Right lung (tissue), 5 donors: ENCODE results near the gene ARRDC5. TPM values are rescaled to one million over a fixed set of nuclear protein-coding genes. Genes with fewer than 3 reads are reported as not detected.
A peak's percentile ranks its signal among the peaks of the same experiment; 100 is the strongest.
"Not testable (repeated sequence)": the region's sequence is repeated elsewhere in the genome, so short reads cannot be mapped to it uniquely, and the experiment has no call there.

Experiments
- DNase-seq, 2 donors: peaks; one replicate each; pipeline ENCODE4 v3.0.0-alpha.2; 2013
- polyA plus RNA-seq, 5 donors: library from polyadenylated mRNA; unstranded; fragments of 120-200 nt; gene quantifications; one replicate each; pipeline versions ENCODE4 v1.2.1 to v1.2.3, GENCODE V29; 2013; ENCODE audit warnings: inconsistent platforms in 1 of 5, low replicate concordance in 1 of 5; ENCODE audit not compliant: insufficient read length in 5 of 5, insufficient read depth in 1 of 5

ARRDC5 gene
- polyA plus RNA-seq, 5 donors: 0.06 to 0.18 (median 0.12) TPM; not detected in 2

DNA sequence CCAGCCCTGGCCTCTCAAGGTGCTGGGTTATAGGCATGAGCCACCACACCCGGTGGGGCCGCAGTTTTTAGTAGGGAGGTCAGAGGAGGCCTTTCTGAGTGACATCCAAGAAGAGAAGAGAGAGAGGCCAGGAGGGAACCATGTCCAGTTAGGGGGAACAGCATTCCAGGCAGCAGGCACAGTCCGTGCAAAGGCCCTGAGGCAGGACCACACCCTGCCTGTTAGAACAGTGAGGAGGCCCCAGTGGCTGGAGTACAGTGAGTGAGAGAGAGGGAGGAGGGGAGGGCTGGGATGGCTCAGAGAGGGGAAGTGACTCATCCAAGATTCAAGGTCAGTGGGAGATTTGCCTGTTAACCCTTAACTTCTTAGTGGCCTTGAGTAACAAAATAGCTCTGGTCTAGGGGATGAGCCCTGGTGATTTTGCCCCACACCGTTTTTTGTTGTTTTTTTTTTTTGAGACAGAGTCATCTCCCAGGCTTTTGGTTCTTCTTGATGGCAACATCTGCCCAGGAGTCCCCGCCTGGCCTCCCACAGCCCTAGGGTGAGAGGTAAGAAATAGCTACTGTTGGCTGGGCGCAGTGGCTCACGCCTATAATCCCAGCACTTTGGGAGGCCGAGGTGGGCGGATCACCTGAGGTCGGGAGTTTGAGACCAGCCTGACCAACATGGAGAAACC, 32.5 kb downstream of the ARRDC5 start:
- DNase-seq: no peak

DNA sequence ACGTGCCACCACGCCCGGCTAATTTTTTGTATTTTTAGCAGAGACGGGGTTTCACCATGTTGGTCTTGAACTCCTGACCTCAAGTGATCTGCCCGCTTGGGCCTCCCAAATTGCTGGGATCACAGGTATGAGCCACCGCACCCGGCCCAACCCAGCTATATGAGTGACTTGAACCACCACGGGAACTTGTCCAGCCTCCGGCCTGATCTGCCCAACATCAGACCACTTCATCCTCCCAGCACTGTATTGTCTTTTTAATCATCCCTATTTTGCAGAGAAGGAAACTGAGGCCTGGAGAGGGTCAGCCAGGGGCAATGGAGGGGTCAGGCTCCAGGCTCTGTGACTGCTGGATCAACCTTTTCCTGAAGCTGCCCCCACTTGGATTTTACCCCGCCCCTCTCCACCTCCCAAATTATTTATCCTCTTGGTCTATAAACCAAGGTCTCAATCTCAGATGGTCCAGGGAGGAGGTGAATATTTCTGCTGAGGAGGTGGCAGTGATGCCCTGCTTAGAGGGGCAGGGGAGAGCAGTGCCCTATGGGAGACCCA, 34.3 kb downstream of the ARRDC5 start:
- DNase-seq: no peak

DNA sequence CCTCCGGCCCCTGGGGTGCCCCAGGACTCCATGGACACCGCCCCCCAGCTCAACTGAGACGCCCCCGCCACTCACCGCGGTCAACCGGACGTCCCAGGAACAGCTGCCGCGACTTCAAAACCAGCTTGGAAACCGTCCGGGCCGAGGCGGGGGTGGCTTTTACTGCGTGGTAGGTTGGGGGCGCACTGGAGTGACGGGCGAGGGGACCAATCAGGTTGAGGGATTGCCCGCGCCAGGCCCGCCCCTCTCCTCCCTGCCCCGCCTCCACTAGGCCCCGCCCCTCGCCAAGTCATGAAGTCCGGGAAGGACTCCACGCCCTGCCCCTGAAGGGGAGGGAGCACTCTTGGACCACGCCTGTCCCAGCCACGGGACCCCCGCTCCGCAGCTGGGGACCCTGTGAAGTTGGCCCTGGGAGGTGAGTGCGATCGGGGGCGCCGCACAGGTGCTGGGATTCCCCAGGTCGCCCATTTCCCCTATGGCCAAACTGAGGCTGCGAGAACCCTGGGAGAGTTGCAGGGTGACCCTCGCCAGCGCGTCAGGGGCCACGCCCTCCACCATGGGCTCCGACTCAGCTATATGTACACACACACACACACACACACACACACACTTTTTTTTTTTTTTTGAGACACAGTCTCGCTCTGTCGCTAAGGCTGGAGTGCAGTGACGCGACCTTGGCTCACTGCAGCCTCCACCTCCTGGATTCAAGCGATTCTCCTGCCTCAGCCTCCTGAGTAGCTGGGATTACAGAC, 35.0 kb downstream of the ARRDC5 start, which contains the start of gene PLIN3:
Gene PLIN3 (minus strand): TSS at position 134 of the 752 bp plus-strand sequence. CDS start 6,273 bp downstream, outside the sequence.
- DNase-seq: peak; percentile 93 to 96

DNA sequence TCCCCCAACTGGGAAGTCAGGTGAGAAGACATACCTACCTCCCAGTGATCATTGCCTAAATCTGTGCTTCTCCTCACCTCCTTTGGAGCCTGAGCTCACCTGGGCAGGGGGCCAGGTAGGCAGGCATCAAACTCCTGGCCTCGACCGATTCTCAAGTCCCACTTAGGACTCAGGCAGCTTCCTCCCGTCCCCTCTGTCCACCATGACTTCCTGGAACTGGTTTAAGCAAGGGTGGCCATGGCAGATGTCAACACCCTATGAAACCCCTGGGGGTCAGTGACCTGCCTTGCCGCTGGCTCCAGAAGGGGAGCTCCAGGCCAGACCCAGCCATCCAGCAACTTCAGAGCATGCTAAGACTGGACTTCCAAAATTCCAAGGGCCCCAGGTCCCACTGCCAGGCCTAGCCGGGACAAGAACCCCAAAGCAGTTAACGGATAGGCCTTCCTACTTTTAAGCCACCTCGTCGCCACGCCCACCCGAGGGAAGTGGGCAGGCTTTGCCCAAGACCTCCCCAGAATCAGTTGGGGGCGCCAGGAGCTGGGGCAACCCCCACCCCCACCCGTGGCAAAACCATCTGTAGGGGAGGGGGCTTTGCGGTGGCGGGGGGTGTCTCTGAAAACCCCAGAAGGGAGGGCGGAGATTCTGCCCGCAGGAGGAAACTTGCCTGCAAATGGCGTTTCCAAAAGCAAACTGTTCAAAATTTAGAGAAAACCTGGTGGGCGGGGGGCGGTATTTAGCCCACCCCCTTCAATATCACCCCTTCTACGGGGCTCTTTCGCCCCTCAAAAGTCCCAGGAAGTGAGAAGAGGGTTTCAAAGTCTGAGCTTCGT, 35.9 kb downstream of the ARRDC5 start:
- DNase-seq: peak; percentile 45 to 46

DNA sequence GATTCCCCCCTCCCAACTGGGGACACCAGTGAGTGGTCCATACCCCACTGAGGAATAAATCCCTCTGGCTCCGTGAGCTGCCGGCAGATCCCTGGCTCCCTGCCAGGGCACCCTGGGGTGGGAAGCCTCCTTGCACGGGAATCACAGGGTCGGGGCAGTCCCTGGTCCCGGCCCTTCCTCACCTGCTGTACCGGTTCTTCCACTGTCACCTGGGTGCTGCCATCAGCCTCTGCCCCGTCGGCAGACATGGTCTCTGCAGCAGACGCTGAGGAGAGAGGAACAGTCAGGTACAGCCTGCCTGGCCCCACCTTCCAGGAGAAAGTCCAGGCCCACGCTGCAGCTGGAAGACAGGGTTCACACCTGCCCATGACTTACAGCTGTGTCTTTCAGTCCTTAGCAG, 41.5 kb downstream of the ARRDC5 start:
- no peak for DNase-seq

DNA sequence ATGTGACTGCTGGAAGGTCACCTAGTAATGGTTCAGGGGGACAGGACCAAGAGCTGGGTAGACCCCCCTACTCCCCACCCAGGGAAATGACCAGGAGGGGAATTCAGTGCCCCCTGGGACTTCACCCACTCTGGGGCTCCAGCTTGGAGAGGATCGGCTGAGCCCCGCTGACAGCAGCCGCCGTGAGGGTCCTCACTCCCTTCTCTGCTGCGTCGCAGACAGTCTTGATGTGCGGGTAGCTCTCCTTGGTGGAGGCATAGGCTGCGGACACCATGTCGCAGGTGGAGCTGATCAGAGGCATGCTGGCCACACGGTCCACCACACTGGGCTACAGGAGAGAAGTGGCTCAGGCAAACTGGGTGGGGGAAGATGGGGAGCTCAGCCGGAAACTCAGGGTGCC, 43.0 kb downstream of the ARRDC5 start:
- no peak for DNase-seq

DNA sequence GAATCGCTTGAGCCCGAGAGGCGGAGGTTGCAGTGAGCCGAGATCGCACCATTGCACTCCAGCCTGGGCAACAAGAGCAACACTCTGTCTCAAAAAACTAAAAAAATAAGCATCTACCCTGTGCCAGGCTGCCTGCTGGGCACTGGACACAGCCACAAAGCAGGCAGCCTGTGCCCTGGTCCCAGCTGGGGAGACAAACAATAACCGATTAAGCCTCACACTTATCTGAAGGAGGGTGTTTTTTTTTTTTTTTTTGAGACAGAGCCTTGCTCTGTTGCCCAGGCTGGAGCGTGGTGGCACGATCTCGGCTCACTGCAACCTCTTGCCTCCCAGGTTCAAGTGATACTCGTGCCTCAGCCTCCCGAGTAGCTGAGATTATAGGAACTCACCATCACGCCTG, 46.2 kb downstream of the ARRDC5 start:
- DNase-seq: not testable (repeated sequence)

DNA sequence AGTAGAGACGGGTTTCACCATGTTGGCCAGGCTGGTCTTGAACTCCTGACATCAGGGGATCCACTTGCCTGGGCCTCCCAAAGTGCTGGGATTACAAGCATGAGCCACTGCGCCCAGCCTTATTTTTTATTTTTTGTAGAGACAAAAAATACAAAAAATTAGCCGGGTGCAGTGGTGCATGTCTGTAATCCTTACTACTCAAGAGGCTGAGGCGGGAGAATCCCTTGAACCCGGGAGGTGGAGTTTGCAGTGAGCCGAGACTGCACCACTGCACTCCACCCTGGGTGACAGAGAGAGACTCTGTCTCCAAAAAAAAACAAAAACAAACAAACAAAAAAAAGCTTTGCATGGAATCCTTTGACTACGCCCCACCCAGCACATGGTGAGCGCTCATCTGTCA, 49.2 kb downstream of the ARRDC5 start:
- DNase-seq: not testable (repeated sequence)

DNA sequence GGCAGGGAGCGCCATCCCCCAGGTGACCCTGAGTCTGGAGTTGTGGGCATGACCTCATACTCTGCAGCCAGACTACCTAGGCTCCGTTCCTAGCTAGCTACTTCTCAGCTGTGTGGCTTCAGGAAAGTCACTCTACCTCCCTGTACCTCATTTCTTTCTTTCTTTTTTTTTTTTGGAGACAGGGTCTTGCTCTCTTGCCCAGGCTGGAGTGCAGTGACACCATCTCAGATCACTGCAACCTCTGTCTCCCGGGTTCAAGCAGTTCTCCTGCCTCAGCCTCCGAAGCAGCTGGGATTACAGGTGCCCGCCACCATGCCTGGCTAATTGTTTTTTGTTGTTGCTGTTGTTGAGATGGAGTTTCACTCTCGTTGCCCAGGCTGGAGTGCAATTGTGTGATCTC, 50.2 kb downstream of the ARRDC5 start:
- no peak for DNase-seq

DNA sequence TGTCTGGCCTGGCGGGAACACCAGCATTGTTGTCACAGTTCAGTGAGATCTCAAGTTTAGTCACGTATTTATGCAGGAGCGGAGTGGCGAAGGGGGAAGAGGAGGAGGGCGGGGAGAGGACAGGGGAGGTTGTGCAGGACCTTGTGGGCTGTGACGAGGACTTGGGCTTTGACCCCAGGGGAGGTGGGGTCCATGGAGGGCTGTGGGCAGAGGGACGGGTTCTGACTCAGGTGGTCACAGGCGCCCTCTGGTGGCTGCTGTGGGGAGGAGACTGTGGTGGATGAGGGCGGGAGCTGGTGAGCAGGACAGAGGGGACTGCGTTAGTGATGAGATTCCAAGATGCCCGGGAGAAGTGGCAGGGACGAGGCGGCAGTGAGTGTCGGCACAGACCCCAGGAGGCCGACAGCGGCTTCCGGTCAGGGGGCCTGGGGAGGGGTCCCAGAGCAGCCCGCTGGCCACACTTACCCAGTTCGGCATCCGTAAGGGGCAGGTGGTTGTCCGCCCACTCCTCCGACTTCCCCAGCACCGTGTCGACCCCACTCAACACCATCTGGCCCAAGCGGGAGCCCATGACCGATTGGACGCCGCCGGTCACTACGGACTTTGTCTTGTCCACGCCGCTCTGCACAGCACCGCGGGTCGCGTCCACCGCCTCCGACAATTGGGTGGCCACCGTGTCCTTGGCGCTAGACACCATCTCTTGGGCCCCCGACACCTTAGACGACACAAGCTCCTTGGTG, 51.0 kb downstream of the ARRDC5 start:
- DNase-seq: peak in 1 of 2 donors; percentile 28

DNA sequence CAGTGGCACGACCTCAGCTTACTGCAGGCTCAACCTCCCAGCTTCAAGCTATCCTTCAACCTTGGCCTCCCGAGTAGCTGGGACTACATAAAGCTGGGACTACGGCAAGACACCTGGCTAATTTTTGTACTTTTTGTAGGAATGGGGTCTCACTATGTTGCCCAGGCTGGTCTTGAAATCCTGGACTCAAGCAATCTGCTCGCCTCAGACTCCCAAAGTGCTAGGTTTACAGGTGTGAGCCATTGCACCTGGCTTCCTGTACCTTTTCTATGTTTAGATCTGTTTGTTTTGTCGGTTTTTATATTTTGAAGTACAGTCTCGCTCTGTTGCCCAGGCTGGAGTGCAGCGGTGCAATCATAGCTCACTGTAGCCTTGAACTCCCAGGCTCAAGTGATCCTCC, 53.7 kb downstream of the ARRDC5 start:
- no peak for DNase-seq

DNA sequence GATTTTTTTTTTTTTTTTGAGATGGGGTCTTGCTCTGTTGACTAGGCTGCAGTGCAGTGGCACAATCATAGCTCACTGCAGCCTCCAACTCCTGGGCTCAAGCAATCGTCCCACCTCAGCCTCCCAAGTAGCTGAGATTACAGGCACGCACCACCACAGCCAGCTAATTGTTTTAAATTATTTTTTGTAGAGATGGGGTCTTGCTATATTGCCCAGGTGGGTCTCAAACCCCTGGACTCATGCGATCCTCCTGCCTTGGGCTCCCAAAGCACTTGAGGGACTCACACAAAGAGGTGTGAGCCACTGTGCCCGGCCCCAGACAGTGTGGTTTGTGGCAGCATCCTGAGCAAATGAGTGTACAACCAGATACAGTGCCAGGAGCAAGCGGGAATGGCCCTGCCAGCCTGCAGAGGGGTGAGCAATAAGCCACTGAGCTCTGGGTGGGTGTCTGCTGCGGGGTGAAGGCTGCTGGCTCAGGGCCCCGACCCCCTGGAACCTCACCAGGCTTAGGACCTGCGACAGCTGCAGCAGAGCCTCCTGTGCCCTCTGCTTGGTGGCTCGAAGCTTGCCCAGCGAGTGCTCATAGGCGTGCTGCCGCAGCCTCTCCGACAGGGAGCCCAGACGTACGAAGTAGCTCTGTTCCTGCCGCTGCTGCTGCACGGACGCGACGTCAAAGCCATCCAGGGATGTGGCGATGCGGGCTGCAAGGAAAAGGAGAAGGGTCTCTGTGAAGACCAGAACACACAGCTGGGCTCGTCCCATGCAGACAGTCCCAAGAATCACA, 55.3 kb downstream of the ARRDC5 start:
- DNase-seq: no peak

DNA sequence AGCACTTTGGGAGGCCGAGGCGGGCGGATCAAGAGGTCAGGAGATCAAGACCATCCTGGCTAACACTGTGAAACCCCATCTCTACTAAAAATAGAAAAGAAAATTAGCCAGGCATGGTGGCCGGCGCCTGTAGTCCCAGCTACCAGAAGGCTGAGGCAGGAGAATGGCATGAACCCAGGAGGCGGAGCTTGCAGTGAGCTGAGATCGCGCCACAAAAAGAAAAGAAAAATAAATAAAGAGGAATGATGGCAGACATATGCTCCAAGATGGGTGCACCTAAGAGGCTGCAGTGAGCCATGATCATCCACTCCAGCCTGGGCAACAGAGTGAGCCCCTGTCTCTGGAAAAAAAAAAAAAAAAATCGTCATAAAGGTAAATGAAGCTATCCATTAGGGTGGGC, 56.7 kb downstream of the ARRDC5 start:
- not testable (repeated sequence) for DNase-seq

DNA sequence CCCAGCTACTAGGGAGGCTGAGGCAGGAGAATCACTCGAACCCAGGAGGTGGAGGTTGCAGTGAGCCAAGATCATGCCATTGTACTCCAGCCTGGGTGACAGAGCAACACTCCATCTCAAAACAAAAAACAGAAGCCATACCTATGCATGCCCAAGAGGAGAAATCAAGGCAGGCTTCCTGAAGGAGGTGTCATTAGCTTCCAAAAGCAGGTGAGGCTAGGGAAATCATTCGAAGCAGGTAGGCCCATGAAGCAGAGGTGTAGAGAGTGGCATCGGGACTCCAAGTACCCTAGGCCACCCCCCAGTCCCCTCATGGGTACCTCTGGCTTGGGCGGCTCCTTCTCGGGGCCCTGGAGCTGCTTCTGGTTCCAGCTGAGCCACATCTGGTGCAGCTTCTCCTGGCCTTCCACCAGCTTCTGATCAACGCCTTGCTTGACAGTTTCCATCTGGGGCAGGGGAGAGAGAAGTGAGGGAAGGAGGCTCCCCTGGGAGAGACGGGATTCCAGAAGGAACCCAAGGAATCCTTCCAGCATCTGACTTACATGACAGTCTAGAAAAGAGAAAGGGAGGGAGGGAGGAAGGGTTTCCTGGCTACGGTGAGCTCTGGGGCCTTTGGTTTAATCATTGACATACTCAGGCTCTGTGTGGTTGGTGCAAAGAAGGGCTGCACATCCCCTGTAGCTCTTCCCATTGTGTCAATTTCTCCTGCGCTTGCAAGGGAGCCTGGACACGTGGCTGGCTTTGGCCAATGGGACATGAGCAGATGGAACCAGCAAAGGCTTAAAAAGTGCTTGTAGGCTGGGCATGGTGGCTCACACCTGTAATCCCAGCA, 58.1 kb downstream of the ARRDC5 start:
- DNase-seq: no peak

DNA sequence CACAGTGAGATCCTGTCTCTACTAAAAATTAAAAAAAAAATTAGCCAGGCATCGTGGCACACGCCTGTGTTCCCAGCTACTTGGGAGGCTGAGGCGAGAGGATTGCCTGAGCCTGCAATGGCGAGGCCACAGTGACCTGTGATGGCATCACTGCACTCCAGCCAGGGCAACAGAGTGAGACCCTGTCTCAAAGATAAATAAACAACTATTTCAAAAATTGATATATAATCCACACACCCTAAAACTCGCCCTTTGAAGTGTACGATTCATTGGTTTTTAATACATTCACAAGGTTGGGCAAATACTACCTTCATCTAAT, 59.1 kb downstream of the ARRDC5 start:
- DNase-seq: no peak
